Measurements from ENCODE around the gene FEM1B.
A peak's percentile ranks its signal among the peaks of the same experiment; 100 is the strongest.

FEM1B gene

DNA sequence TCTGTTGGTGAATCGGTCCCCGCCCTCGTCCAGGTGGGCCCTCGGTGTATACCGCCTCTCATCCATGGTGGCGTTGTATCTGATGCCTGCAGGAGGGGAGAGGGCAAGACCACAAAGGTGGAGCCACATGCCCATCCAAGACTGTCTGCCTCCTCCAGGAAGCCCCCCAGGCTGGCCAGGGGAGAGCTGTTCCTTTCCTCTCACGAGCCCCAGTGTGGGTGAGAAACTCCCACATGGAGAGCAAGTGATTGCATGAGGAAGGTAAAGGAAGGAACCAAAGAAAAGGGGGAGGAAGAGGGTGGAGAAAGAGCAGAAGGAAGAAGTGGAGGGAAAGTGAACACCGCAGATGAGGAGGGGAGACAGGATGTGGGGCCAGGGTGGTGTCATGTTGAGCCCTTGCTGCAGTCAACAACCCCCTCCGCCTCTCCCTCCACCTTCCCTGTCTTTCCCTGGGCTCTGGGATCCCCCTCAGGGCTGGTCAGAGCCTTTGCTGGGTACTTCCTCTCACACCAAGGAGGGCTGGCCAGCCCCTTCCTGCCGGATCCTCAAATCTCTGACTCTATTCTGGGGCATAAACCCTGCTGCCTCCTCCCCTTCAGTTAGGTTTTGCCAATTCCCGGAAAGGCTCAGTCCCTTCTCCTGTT is 49.3 kb downstream of the FEM1B start:
- no peak for DNase-seq (ENCODE audit: low read depth)

DNA sequence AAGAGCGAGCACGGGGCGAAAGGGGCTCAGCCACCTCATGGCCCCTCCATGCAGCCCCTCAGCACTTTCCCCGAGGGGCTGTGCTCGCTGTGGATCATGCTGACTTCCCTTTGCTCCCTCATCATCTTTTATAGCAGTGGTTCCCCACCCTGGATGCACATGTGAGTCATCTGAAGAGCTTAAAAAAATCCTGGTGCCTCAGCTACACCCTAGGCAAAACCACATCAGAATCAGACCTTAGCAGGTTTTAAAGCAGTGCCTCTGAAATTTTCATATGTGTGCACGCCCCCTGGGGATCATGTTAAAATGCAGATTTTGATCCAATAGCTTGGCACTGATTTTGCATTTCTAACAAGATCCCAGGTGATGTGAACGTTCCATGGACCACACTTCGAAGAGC is 50.9 kb downstream of the FEM1B start:
- peak; percentile 35 for DNase-seq (ENCODE audit: low read depth)

- DNase-seq (ENCODE audit: low read depth): no peak
These were observed 51.4 kb downstream of the FEM1B start for GRCh38 chr15:68328964-68329363.

- DNase-seq (ENCODE audit: low read depth): no peak
These were observed 52.9 kb downstream of the FEM1B start for GRCh38 chr15:68330416-68330815.

DNA sequence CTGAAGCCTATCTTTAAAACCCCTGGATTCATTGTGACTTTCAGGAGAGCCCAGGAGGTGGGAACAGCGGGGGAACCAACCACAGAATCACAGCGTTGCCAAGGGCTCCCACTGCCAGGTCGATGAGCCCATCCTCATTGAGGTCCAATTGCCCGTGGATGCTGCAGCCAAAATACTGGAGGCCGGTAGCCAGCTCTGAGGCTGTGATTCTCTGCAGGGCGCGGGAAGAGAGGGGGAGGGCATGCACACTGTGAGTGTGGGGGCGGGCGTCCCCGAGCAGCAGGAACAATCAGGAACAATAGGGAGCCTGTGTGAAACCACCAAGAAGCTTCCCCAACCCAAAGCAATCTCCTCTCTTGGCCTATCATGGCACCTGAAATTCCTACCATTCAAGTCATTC is 53.4 kb downstream of the FEM1B start:
- DNase-seq (ENCODE audit: low read depth): no peak

DNA sequence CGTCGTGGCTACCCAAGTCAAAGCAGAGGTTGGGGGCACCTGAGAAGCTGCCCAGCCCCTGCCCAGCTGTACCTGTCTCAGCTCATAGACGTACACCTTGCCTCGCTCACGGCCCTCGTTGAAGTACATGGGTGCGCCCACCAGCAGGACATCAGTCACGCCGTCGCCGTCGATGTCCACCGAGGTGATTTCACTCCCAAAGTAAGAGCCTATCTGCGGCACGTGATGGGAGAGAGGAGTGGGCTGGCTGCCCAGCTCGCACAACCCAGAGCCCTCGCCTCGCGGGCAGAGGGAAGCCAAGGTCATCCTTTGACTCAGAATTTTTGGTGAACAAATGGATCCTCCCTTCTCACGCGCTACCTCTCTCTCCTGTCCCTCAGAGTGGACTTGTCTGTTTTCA is 54.7 kb downstream of the FEM1B start:
- no peak for DNase-seq (ENCODE audit: low read depth)

- peak; percentile 63 for DNase-seq (ENCODE audit: low read depth)
These were observed 56.4 kb downstream of the FEM1B start for GRCh38 chr15:68333775-68334470.

- no peak for DNase-seq (ENCODE audit: low read depth)
These were observed 57.1 kb downstream of the FEM1B start for GRCh38 chr15:68334661-68335124.

- no peak for DNase-seq (ENCODE audit: low read depth)
These were observed 57.7 kb downstream of the FEM1B start for GRCh38 chr15:68335251-68335650.

- DNase-seq (ENCODE audit: low read depth): no peak
These were observed 58.1 kb downstream of the FEM1B start for GRCh38 chr15:68335655-68336054.

DNA sequence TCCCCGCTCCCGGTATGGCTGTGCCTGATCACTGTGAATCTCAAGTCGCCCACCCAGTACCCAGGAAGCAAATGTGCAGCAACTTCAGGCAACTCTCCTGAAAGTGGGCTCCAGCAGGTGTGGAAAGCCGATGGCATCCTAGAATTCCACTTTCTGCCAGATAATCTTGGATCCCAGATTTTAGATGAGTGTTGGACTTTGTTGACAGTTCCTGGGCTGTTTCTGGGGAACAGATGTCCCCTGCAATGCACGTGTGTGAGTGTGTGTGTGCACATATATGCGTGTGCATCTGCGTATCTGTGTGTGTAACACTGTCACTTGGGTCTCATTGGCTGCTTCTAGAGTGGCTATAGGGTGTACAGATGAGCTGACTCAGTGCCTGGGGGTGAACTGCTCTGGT is 59.0 kb downstream of the FEM1B start:
- no peak for DNase-seq (ENCODE audit: low read depth)

DNA sequence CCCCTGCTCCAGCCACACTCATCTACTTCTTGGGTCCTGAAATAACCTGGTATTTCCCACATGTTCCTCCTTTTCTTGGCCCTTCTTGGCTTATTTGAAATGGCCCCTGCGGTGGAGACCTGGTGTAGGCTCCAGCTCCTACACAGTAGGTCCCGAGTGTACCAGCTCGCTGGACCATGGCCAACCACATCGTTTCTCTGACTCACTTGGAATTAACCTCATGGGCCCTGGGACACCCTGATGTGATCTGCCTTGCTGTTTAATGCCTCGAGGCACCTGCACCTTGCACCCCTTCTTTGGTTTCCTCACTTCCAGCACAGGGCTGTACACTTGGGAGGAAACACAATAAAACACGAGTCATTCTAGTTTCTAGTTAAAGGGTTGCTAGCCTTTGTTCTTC is 60.3 kb downstream of the FEM1B start:
- DNase-seq (ENCODE audit: low read depth): peak; percentile 28

GRCh38 chr15:68339481-68339880 is 61.9 kb downstream of the FEM1B start:
- DNase-seq (ENCODE audit: low read depth): no peak

- no peak for DNase-seq (ENCODE audit: low read depth)
These were observed 63.5 kb downstream of the FEM1B start for GRCh38 chr15:68340726-68341671.

GRCh38 chr15:68341760-68342725 is 64.5 kb downstream of the FEM1B start:
- DNase-seq (ENCODE audit: low read depth): no peak

DNA sequence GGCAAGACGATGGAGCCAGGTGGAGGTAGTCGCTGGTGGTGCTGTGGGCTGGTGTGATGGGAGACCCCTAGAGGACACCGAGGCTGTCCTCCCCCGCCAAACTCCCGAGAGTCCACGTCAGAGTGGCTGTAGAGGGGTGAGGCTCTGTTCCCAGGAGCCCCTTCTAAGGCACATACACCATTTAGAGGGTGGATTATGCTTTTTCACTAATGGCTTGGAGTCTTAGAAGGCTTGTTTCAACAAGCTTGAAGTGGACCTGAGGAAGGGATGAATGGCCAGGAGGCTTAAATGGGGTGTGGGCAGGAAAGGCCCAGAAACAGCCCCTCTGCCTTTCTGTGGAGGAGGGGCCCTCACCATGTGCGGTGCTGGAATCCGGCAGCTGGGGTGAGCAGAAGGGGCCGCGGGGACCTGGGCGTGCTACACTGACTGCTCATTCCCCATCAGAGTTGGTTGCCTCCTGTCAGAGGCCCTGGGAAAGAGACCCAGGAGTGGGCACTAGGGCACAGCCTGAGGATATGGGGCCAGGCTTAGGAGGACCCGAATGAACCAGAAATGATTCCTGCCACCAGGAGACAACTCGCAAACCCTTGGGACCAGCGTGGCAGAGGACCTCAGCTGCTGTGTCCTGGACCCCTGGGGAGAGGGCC is 66.2 kb downstream of the FEM1B start:
- DNase-seq (ENCODE audit: low read depth): no peak

DNA sequence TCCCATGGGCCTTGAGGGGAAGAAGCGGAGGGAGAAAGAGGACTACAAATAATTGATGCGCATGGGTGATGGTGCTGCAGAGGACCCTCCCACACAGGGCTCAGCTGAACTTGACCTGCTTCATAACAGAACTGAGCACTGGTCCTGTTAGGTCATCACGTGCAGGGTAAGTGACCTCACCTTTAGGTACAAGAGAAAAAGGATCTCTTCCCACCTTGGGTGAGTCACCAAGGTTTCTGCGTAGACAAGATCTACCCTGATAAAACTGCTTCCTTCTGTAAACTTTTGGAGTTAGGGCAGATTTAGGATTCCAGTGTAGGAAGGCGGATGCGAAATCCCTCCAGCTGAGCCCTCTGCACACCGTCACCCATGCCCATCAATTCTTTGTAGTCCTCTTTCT is 67.1 kb downstream of the FEM1B start:
- DNase-seq (ENCODE audit: low read depth): no peak
